ENCODE measurements around the gene GEN1. TPM values are rescaled to one million over a fixed set of nuclear protein-coding genes. Genes with fewer than 3 reads are reported as not detected.

Gene GEN1
- polyA plus RNA-seq, 1 experiment: 7.5 TPM

- ChIA-PET POLR2A (no interaction called here), CTCF (interaction anchor here (1.4 kb wide), 1 partner anchor 73 kb away, joined by 4 read pairs; no protein-coding TSS in a partner anchor)
- H3K27ac ChIP-seq (ENCODE audit: low read depth, low read length): no peak overlapping the region
- H3K27me3 ChIP-seq (ENCODE audit: control insufficient read depth, insufficient read depth, low read length): no peaks in the 10 kb centered on the region
- no peak for DNase-seq (ENCODE audit: low read depth, low spot score)
- TF ChIP-seq CTCF (IDR thresholded peaks at IDR 0.05; ENCODE audit: low read depth, low read length): no peak
- H3K9me3 ChIP-seq (ENCODE audit: control insufficient read depth, insufficient read depth, low read length): no peaks in the 10 kb centered on the region
- no peak overlapping the region for H3K4me3 ChIP-seq (ENCODE audit: low read depth, low read length)
These were observed 37.8 kb downstream of the GEN1 start for GRCh38 chr2:17791817-17792130.

GRCh38 chr2:17792515-17792914 is 38.6 kb downstream of the GEN1 start:
- no peak for DNase-seq (ENCODE audit: low read depth, low spot score)
- Histone ChIP-seq H3K27ac (ENCODE audit: low read depth, low read length) (no peak overlapping the region), H3K9me3 (ENCODE audit: control insufficient read depth, insufficient read depth, low read length) (no peaks in the 10 kb centered on the region), H3K27me3 (ENCODE audit: control insufficient read depth, insufficient read depth, low read length) (no peaks in the 10 kb centered on the region), H3K4me3 (ENCODE audit: low read depth, low read length) (no peak overlapping the region)
- TF ChIP-seq CTCF (IDR thresholded peaks at IDR 0.05; ENCODE audit: low read depth, low read length): no peak
- ChIA-PET CTCF (interaction anchor here (0.5 kb wide), 1 partner anchor 121 kb away, joined by 5 read pairs; no protein-coding TSS in a partner anchor), POLR2A (no interaction called here)

DNA sequence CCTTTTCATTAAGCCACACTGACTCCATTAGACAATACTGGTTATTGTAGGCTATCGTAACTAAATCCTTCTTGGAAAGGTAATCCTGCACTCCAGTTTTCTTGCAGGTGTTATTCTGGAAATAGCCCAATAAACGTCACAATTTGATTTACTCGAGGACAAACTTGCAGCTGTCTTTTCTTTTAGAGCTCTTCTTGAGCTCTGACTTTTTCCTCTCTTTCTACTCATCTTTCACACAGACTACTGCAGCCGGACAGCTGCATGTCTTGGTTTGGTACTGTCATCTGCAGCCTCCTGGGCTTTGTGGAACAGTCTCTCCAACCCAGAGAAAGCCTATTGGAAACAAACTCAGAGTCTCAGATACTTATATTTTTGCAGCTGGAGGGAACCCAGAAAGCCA is 39.4 kb downstream of the GEN1 start:
- no peak for DNase-seq (ENCODE audit: low read depth, low spot score)
- Histone ChIP-seq H3K27me3 (ENCODE audit: control insufficient read depth, insufficient read depth, low read length) (no peaks in the 10 kb centered on the region), H3K4me3 (ENCODE audit: low read depth, low read length) (no peak overlapping the region), H3K9me3 (ENCODE audit: control insufficient read depth, insufficient read depth, low read length) (no peaks in the 10 kb centered on the region), H3K27ac (ENCODE audit: low read depth, low read length) (no peak overlapping the region)
- CTCF ChIA-PET: no interaction called here
- TF ChIP-seq CTCF (IDR thresholded peaks at IDR 0.05; ENCODE audit: low read depth, low read length): no peak
- POLR2A ChIA-PET: no interaction called here

GRCh38 chr2:17793803-17794354 is 39.9 kb downstream of the GEN1 start:
- ChIA-PET POLR2A (no interaction called here), CTCF (no interaction called here)
- Histone ChIP-seq H3K4me3 (ENCODE audit: low read depth, low read length) (no peak overlapping the region), H3K27ac (ENCODE audit: low read depth, low read length) (no peak overlapping the region), H3K9me3 (ENCODE audit: control insufficient read depth, insufficient read depth, low read length) (no peaks in the 10 kb centered on the region), H3K27me3 (ENCODE audit: control insufficient read depth, insufficient read depth, low read length) (peaks cover 3% of the 10 kb centered on the region)
- no peak for DNase-seq (ENCODE audit: low read depth, low spot score)
- TF ChIP-seq CTCF (IDR thresholded peaks at IDR 0.05; ENCODE audit: low read depth, low read length): no peak

GRCh38 chr2:17795309-17795708 is 41.4 kb downstream of the GEN1 start:
- no peak for DNase-seq (ENCODE audit: low read depth, low spot score)
- TF ChIP-seq CTCF (IDR thresholded peaks at IDR 0.05; ENCODE audit: low read depth, low read length): no peak
- Histone ChIP-seq H3K9me3 (ENCODE audit: control insufficient read depth, insufficient read depth, low read length) (no peaks in the 10 kb centered on the region), H3K27ac (ENCODE audit: low read depth, low read length) (no peak overlapping the region), H3K27me3 (ENCODE audit: control insufficient read depth, insufficient read depth, low read length) (peaks cover 11% of the 10 kb centered on the region), H3K4me3 (ENCODE audit: low read depth, low read length) (no peak overlapping the region)
- POLR2A ChIA-PET: no interaction called here
- CTCF ChIA-PET: no interaction called here
